Measurements from ENCODE around the gene UCKL1. TPM values are rescaled to one million over a fixed set of nuclear protein-coding genes. Genes with fewer than 3 reads are reported as not detected.
A peak's percentile ranks its signal among the peaks of the same experiment; 100 is the strongest.
"Not testable (repeated sequence)": the region's sequence is repeated elsewhere in the genome, so short reads cannot be mapped to it uniquely, and the experiment has no call there.

The UCKL1 gene
- total RNA-seq, 3 donors from 2014 or later: 37.4 to 57.8 (median 43.6) TPM

- DNase-seq (peak in 2 of 3 donors; percentile 31 to 59), ATAC-seq (no peak)
- Histone ChIP-seq H3K36me3 (ENCODE audit: low read depth) (no peaks in the 10 kb centered on the region), H3K4me3 (no peak overlapping the region), H3K9me3 (no peaks in the 10 kb centered on the region), H3K4me1 (ENCODE audit: low read depth) (peaks cover 2% of the 10 kb centered on the region)
- no peak for TF ChIP-seq CTCF (IDR thresholded peaks at IDR 0.05)
- intact Hi-C loops (cut with DNase I, micrococcal nuclease): no loop called here
Measured at GRCh38 chr20:63962426-63963347, 6.5 kb upstream of the UCKL1 start.

GRCh38 chr20:63961664-63962425, 5.6 kb upstream of the UCKL1 start:
- Histone ChIP-seq H3K4me1 (ENCODE audit: low read depth) (peaks cover 10% of the 10 kb centered on the region), H3K36me3 (ENCODE audit: low read depth) (no peaks in the 10 kb centered on the region), H3K9me3 (no peaks in the 10 kb centered on the region), H3K4me3 (no peak overlapping the region)
- DNase-seq (peak in 2 of 3 donors; percentile 21 to 46), ATAC-seq (no peak)
- no peak for TF ChIP-seq CTCF (IDR thresholded peaks at IDR 0.05)
- intact Hi-C loops (cut with DNase I, micrococcal nuclease): no loop called here

GRCh38 chr20:63960654-63961621, 4.7 kb upstream of the UCKL1 start:
- ATAC-seq; H3K9me3 ChIP-seq; H3K36me3 ChIP-seq (ENCODE audit: low read depth); H3K4me3 ChIP-seq; intact Hi-C loops (cut with DNase I, micrococcal nuclease): not testable (repeated sequence)
- H3K4me1 ChIP-seq (ENCODE audit: low read depth): peaks cover 11% of the 10 kb centered on the region
- DNase-seq: peak in 2 of 3 donors; percentile 31 to 43

- DNase-seq (peak in 1 of 3 donors; percentile 51), ATAC-seq (no peak)
- H3K4me1 ChIP-seq (ENCODE audit: low read depth): peaks cover 16% of the 10 kb centered on the region
- no peak overlapping the region for H3K4me3 ChIP-seq
- no peaks in the 10 kb centered on the region for H3K36me3 ChIP-seq (ENCODE audit: low read depth)
- no peaks in the 10 kb centered on the region for H3K9me3 ChIP-seq
- intact Hi-C loops (cut with DNase I, micrococcal nuclease): no loop called here
- no peak for TF ChIP-seq CTCF (IDR thresholded peaks at IDR 0.05)
Measured at GRCh38 chr20:63959699-63960075, 3.5 kb upstream of the UCKL1 start.

GRCh38 chr20:63958964-63959698, 2.9 kb upstream of the UCKL1 start:
- H3K9me3 ChIP-seq: no peaks in the 10 kb centered on the region
- H3K36me3 ChIP-seq (ENCODE audit: low read depth): no peaks in the 10 kb centered on the region
- intact Hi-C loops (cut with DNase I, micrococcal nuclease): no loop called here
- H3K4me1 ChIP-seq (ENCODE audit: low read depth): peaks cover 22% of the 10 kb centered on the region
- DNase-seq: peak in 1 of 3 donors; percentile 62
- no peak for TF ChIP-seq CTCF (IDR thresholded peaks at IDR 0.05)
- H3K4me3 ChIP-seq: no peak overlapping the region
- ATAC-seq: no peak

Data from mucosa of descending colon (tissue), 3 donors.